GM18873 (cell line): Measurements from ENCODE around the gene PPP6R1.

Source experiments
- ATAC-seq: cut with Tn5 transposase; IDR thresholded peaks from one replicate; pipeline ENCODE4 v1.9.1; 2021; ENCODE audit warnings: mild to moderate bottlenecking, moderate library complexity, moderate number of reproducible peaks; ENCODE audit not compliant: unreplicated experiment, low FRiP score

PPP6R1 gene

GRCh38 chr19:55197528-55197927 lies 61.3 kb downstream of the PPP6R1 start:
- ATAC-seq: no peak

GRCh38 chr19:55196803-55197202 lies 62.0 kb downstream of the PPP6R1 start:
- no peak for ATAC-seq

- ATAC-seq: no peak
Measured at GRCh38 chr19:55193481-55193880, 65.3 kb downstream of the PPP6R1 start.

GRCh38 chr19:55189403-55189835 lies 69.4 kb downstream of the PPP6R1 start:
- no peak for ATAC-seq

- no peak for ATAC-seq
Measured at GRCh38 chr19:55188625-55189024, 70.2 kb downstream of the PPP6R1 start.

GRCh38 chr19:55186080-55186479 lies 72.7 kb downstream of the PPP6R1 start:
- no peak for ATAC-seq

- ATAC-seq: no peak
Measured at GRCh38 chr19:55181740-55182139, 77.1 kb downstream of the PPP6R1 start.
